ENCODE data around the gene ZIC4. TPM values are rescaled to one million over a fixed set of nuclear protein-coding genes. Genes with fewer than 3 reads are reported as not detected.

The ZIC4 gene
- total and polyA plus RNA-seq, 2 experiments from 2014 or later = not detected

GRCh38 chr3:147336543-147337278, 69.6 kb downstream of the ZIC4 start:
- H3K79me2 ChIP-seq (replicated peaks; ENCODE audit: insufficient read depth) = no peaks in the 10 kb centered on the region
- Mint-ChIP-seq H3K4me3 (no peak overlapping the region), H3K36me3 (ENCODE audit: low read depth) (no peaks in the 10 kb centered on the region), H3K4me1 (peaks cover 12% of the 10 kb centered on the region), H3K27me3 (ENCODE audit: insufficient read depth, low read depth, poor library complexity) (no peaks in the 10 kb centered on the region), H3K27ac (no peak overlapping the region), H3K9me3 (no peaks in the 10 kb centered on the region)
- DNase-seq (ENCODE audit: low spot score) = no peak
- H3K4me1 ChIP-seq (ENCODE audit: insufficient read depth) = peaks cover 16% of the 10 kb centered on the region
- H3K27me3 ChIP-seq (ENCODE audit: insufficient read depth) = no peaks in the 10 kb centered on the region
- TF ChIP-seq ZNF331 (CRISPR knock-in tag; IDR thresholded peaks at IDR 0.05; ENCODE audit: low read depth) (no peak), REST (IDR thresholded peaks at IDR 0.05; ENCODE audit: unreplicated experiment) (no peak), EZH2phosphoT487 (IDR thresholded peaks at IDR 0.05; ENCODE audit: unreplicated experiment) (no peak), STAT1 (IDR thresholded peaks at IDR 0.05; ENCODE audit: unreplicated experiment) (no peak), EZH2 (IDR thresholded peaks at IDR 0.05; ENCODE audit: low read depth, unreplicated experiment) (no peak), CTCF (conservative IDR thresholded peaks at IDR 0.05; ENCODE audit: low read depth in 2 of 2) (no peak)
- ATAC-seq = no peak
- H4K20me1 ChIP-seq (replicated peaks; ENCODE audit: insufficient read depth) = no peaks in the 10 kb centered on the region
- no peaks in the 10 kb centered on the region; the same call in 1 of the 2 replicates for H3K9me2 ChIP-seq (ENCODE audit: insufficient read depth)
- H3K27ac ChIP-seq (ENCODE audit: low read depth) = no peak overlapping the region
- no peaks in the 10 kb centered on the region for H3K36me3 ChIP-seq (ENCODE audit: insufficient read depth)
- peak overlapping the region; percentile 2; the same call in 1 of the 2 replicates for H2AFZ ChIP-seq
- no peak overlapping the region for H3K4me3 ChIP-seq
- H3K4me2 ChIP-seq = no peak overlapping the region
- H3F3A ChIP-seq (replicated peaks; ENCODE audit: low read depth) = no peaks in the 10 kb centered on the region

Other genes with a start within 250 kb of the ZIC4 start
- 0.19 and 0.21 TPM in 2 replicates for gene ZIC1, start 2.8 kb upstream of the ZIC4 start, total RNA-seq (2014; rRNA removed; shearing (Covaris generic))
- gene ZIC1, start 2.8 kb upstream of the ZIC4 start, polyA plus RNA-seq (2016; fragmentation: Nextera tagmentation; extraction: Ambion mirVana) = 0.95 and 1.4 TPM in 2 replicates

Measured in GM23338 (cell line).